ENCODE data around the gene ARSD.
"Not testable (repeated sequence)": the region's sequence is repeated elsewhere in the genome, so short reads cannot be mapped to it uniquely, and the experiment has no call there.

Gene ARSD, protein sequence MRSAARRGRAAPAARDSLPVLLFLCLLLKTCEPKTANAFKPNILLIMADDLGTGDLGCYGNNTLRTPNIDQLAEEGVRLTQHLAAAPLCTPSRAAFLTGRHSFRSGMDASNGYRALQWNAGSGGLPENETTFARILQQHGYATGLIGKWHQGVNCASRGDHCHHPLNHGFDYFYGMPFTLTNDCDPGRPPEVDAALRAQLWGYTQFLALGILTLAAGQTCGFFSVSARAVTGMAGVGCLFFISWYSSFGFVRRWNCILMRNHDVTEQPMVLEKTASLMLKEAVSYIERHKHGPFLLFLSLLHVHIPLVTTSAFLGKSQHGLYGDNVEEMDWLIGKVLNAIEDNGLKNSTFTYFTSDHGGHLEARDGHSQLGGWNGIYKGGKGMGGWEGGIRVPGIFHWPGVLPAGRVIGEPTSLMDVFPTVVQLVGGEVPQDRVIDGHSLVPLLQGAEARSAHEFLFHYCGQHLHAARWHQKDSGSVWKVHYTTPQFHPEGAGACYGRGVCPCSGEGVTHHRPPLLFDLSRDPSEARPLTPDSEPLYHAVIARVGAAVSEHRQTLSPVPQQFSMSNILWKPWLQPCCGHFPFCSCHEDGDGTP

DNA sequence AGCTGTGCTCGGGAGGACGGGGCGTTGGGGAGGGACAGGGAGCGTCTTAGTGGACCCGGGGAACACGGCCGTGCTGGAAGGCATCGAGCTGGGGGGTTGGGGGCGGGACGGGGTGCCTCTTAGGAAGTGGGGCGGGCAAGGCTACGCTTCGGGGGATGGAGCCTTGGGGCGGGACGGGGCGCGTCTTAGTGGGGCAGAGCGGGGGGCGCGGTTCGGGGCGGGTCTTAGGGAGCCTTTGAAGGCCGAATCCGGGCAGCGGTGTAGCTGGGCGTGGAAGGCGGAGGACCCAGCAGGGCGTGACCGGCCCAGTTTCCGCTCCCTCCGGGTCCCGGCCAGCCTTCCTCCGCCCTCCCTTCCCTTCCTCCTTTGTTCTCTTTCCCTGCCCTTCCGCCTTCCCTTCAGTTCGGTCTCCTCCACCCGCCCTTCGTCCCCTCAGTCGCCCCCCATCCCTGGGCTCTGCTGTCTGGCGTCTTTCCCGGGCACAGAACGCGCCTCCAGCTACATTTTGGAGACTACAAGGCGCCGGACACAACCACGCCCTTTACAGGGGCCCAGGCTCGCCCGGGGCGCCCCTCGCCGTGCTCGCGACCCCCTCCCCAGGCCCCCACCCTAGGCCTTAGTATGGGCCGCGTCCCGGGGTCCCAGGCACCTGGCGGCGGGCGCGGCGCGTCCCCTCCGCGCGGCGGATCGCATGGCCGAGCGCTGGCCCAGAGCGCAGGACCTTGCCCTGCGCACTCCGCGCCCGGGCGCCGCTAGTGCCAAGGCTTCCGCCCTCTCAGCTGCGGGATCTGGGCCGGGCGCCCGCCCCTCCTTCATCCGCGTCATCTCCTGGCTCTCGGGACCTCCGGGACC lies at the start of gene ARSD:
TSS of gene ARSD (minus strand) at position 757 of the 852 bp plus-strand sequence. CDS start at position 693, 64 bp downstream.
- DNase-seq = peak; percentile 92

DNA sequence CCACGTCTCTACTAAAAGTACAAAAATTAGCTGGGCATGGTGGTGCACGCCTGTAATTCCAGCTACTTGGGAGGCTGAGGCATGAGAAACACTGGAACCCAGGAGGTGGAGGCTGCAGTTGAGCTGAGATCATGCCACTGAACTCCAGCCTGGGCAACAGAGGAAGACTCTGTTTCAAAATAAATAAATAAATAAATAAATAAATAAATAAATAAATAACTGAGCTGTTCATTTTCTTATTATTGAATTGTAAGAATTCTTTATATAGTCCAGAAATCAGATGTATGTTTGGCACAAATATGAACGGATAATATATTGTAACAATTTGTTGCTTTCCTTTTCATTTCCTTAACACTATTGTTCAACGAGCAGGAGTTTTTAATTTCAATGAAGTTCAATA lies 49.5 kb upstream of the ARSD start:
- not testable (repeated sequence) for DNase-seq

DNA sequence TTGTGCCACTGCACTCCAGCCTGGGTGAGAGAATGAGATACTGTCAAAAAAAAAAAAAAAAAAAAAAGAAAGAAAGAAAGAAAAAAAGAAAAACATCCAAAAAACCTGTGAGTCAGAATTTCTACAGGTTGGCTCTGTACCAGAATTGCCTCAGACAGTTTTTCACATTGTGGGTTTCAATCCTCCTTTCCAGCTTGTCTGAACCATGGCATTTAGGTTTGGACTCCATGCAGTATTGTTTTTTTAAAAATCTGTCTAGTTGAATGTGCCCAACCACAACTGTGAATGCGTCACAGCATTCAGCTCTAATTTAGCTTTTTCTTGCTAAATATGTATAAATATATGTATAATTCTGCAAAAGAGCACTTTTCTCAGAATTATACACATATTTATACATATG lies 45.8 kb upstream of the ARSD start:
- DNase-seq = peak; percentile 11

DNA sequence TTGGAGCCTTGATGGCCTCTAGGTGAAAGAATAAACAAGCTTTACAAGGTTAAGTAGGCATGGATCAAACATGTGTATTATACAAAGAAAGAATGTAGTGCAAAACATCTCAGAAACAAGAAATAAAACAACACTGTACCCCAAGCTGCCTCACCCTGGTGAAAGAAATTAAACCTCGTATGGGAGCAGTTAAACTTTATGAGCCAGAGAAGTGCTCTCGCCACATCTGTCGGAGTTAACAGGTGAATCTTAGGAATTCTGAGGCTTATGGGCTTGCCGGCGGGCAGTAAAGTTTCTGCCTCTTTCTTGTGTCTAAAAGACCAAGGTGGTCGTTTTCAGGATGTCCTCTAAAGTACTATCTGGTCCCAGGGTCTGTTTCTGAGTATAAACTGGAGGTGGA lies 43.3 kb upstream of the ARSD start:
- no peak for DNase-seq

DNA sequence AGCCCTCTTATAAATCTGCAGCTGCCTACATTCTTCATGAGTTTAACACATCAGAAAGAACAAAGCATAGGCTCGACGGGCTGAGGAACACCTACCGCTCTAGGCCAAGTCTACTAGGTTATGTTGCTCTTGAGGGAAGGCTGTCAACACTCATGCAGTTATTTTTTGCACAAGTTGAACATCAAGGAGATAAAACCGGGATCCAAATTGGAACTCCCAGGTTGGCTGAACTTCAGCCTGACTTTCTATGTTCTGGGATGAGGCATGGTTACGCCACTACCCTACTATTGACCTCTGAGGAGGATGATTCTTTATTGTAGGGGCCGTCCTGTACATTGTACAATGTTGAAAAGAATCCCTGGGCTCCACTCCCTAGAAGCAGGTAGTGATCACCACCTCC lies 39.9 kb upstream of the ARSD start:
- DNase-seq = no peak

DNA sequence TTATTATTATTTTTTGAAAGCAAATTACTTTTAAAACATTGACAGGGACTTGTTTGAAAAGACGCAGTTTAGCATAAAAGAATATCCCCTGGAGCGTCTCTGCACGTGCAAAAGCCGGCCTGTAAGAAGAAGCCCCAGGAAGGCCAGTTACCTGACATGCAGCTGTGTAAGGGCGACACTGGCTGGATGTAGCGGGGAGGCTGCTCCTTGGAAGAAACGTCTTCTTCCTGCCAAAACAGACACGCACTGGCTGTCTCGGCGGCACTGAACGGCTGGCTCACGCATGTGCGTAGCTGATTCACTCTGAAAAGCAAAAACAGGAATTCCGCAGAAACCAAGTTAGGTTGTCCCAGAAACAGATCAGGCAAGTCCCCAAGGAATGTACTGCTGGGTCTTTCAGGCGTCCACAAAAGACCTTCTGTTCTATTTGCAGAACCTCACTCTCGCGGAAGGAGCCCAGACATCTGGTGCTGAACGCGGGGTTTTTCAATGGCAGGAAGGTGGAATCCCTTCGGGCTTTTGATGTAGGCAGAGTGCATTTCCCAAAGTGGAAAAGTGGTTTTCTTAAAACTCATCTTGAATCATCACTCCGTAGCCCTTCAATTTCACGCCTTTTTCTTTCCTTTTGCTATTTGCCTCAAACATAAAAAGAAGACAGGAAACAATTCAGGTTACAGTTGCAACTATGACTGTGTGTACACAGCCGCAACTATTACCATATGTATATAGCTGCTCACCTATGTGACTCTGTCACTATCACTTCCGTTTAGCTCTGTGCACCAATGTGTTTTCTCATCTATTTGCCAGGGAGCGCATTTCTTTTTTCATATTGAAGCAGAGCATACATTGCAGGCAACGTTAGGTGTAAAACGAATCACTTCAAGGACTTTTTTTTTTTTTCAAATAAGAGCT lies 39.1 kb upstream of the ARSD start:
- DNase-seq = peak; percentile 64

DNA sequence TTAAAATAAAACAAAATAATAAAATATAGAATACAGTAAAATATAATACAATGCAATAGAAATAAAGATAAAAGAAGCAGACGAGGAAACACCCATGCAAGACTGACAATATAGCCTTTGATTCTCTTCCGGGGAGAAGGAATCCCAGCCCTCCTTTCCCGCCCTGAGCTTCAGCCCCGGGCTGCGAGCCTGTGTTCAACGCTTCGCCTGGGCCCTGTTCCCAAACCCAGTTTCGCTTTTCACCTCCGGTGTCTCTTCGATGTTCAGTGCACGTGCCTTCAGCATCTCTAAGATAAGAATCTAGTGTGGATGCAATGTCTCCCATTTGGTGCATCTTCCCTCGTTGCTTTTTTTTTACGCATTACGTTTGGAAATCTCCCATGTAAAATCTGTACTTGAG lies 38.4 kb upstream of the ARSD start:
- DNase-seq = no peak

DNA sequence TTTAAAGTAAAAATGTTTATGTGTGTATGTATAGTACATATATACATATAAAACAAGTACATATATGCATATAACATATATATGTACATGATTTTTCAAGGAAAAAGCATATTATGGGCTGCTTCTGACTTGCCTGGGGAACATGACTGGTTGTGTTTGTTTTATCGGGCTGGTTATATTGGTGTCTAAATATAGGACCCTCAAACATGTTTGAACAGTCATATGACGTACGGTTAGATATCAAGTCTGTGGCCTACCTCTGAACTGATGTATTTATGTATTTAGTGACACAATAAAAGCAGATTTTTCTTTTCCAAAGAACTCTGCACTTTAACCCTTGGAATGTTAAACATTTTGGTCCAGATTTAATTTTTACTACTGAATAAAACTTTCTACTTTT lies 37.9 kb upstream of the ARSD start:
- DNase-seq = no peak

DNA sequence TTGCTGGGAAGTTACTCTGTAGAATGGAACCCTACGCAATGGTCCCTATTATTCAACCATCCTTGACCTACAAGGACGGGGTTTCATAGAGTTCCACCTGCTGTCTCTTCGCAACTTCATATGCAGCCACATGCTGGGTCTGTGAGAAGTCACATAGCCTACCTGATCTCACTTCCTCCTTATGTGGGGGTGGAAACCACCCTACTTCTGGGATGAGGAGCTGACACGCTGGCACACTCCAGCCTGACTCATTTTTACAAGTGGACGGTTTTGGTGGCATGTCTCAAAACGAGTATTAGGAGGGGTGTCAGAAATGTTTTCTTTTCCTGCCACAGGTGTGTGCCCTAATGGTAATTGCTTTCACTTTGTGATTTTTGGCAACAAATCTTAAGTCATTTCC lies 36.8 kb upstream of the ARSD start:
- no peak for DNase-seq

DNA sequence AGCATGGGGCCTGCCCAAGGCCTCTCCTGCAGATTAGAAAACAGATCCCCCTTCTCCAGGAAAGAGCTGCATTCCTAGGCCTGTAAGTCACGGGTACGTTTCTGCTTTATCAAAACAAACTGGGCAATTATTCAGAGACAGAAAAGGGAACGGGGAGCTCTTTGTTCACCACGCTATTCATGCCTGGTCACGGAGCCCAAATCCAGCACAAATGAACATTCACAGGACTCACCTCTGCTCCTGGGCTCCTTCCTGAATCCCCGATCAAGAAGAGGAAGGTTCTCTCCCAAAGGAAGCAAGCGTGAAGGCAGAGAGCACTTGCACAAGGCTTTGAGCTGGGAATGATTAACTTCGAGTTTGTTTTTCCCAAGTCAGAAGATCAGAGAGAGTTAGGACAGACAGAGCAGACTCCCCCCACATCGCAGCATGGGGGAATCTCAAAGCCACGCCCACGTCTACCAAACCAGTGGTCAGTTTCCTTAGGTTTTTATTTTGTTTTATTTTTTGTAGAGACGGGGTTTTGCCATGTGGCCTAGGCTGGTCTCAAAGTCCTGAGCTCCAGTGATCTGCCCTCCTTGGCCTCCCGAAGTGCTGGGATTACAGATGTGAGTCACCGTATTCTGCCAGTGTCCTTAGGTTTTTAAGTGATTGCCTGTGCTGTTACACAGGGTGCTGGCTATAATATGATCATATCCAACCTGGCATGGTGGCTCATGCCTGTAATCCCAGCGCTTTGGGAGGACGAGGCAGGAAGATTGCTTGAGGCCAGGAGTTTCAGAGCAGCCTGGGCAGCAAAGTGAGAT lies 35.1 kb upstream of the ARSD start:
- peak; percentile 79 for DNase-seq

DNA sequence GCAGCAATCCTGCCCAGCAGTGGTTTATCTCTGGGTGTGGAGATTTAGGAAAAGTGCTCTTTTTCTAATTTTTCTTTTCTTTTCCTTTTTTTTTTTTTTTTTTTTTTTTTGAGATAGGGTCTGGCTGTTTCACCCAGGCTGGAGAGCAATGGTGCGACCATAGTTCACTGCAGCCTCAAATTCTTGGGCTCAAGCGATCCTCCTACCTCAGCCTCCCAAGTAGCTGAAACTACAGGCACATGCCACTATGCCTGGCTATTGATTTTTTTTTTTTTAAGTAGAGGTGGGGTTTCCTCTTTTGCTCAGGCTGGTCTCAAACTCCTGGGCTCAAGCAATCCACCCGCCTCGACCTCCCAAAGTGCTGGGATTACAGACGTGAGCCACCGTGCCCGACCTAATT lies 34.3 kb upstream of the ARSD start:
- DNase-seq = not testable (repeated sequence)

DNA sequence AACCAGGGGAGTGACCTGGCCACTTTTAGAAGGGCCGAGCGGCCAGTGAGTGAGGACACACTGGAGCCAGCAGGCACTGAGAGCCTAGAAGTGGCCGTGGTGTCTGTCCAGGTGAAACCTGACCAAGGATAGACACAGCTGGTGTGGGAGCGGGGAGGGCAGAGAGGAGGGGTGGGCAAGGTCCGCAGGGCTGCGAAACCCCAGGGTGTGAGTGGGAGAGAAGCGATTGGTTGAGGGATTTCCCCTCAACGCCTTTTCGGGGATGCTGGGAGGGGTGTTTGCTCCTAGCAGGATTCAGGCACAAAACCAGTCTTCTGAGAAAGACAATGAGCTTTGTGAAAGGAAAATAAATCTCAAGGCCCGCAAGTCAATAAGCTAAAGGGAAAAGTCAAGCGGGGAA lies 33.2 kb upstream of the ARSD start:
- DNase-seq = no peak

DNA sequence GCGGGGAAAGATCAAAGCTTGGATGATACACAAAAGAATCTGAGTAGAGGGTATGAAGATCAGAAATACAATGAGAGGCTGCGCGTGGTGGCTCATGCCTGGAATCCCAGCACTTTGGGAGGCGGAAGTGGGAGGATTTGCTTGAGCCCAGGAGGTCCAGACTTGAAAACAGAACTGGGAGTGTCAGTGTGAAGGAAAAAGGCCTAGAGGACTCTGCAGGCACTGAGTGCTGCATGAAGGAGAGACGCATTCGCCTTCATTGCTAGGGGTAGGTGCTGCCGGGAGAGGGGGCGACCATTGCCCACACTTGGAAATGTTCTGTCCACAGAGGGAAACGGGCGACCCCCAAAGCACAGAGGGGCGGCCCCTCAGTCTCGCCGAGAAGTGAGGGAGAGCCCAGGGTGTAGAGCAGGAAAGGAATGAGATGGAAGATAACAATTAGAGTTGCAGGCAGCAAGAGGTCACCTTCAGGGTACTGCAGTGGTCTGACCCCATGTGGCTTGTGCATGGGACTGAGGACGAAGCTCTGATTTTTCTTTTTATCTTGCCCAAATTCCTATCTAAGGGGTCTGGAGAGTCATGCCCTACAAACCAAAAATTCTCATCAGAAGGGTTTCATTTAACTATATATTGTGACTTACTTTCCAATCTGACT lies 31.8 kb upstream of the ARSD start:
- no peak for DNase-seq

DNA sequence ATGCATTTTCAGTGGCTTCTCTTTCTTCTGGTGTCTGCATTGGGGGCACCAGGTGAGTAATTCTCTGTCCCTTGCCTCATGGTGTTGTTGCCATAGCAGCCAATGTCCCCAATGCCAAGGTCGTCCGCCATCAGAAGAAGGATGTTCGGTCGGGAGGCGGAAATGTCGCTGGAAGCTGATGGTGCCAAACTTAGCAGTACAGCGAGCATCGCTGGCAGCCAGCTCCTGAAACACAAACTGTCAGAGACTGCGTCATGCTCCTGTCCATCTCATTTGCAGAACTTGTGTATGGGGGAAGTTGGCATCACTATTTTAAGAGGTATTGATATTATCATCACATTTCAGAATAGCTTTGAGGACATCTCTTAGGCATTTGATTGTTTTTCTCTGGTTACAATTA lies 29.1 kb upstream of the ARSD start:
- DNase-seq = no peak

DNA sequence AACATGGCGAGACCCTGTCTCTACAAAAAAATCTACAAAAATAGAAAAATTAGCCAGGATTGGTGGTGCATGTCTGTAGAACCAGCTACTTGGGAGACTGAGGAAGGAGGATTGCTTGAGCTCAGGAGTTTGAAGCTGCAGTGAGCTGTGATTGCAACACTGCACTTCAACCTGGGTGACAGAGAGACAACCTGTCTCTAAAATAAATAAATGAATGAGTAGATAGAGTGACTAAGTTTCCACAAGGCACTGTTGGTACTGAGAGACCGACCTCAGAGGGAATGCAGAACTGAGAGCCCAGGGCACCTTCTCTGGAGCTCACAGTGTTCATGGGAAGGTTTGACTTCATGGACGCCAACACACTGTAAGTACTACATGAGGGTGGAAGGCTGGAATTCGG lies 26.7 kb upstream of the ARSD start:
- no peak for DNase-seq

DNA sequence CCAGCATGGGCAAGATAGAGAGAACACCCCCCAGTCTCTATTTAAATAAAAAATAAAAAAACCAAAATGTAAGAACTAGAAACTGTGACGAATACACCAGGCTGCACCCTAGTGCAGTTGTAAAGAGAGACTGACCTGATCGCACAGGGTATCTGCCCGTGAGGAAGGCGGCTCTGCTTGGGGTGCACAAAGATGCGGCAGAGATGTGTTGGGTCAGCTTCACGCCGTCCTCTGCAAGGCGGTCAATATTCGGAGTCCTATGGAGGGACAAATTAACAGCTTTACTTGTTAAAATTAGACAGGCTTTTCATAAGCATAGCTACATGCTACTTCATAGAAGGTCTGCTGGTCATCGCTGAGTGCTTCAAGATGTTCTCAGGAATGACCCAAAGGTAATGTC lies 26.1 kb upstream of the ARSD start:
- DNase-seq = no peak

DNA sequence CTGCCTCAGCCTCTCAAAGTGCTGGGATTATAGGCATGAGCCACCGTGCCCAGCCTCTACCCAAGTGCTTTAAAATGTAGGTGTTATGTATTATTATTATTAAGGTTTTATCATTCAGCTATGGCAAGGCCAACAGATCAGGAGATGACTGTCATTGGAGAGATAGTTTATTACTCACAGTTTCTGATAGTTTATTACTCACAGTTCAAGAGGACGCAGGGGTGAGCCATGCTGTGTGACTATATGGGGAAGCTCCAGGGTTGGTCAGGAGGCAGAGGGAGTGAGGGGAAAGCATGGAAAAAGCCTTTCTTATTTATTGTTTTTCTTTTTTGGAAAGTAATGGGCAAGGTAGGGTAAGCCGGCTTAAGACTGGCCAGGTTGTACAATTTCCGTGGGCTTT lies 25.4 kb upstream of the ARSD start:
- peak; percentile 0 for DNase-seq

DNA sequence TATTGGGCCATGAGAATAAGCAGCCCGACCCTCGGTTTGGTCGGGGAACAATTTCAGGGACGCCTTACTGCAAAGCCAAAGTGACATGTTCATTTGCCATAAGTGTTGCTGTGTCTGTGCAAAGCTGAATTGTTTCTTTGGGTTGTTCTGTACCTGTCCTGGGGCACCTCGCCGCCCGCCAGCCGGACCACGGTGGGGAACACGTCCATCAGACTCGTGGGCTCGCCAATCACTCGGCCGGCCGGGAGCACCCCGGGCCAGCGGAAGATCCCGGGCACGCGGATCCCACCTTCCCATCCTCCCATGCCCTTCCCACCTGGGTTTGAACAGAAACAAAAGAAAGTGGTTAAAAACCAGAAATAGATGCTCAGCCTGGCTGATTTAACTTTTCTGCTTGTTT lies 8.8 kb upstream of the ARSD start:
- DNase-seq = not testable (repeated sequence)

DNA sequence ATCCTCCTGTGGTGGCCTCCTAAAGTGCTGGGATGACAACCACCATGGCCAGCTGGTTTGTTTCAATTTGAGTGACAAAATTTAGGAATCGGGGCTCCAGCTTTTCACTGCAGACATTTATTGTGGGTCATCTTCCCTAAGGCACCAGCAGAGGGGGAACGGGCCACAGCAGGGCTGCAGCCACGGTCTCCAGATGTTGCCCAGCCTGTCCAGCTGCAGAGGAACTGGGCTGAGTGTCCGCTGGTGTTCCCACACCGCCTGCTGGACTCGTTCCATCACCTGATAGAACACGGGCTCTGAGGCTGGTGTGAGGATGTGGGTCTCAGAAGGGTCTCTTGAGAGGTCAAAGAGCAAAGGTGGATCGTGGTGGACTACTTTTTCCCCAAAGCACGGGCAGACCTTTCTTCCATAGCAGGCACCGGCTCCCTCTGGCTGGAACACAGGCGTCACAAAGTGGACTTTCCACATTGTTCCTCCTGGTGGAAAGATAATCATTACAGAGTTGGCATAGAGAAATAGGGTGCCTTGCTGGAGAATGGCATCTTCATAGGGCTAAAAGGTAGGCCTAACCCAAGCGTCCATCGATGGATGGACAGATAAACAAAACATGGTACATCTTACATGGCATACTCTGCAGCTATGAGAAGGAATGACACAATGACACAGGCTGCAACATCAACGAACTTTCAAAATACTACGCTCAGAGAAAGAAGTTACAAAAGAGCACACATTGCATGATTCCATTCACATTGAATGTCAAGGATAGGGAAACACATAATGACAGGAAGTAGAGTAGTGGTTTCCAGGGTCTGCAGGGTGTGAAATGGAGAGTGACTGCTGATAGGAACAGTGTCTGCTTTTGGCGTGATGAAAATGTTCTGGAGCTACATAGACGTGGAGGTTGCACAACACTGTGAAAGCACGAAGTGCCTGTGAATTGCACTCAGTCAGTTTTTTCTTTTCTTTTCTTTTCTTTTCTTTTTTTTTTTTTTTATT lies 5.9 kb upstream of the ARSD start:
- no peak for DNase-seq
